Measurements from ENCODE around the gene TTLL10.

GRCh38 chr1:1234180-1234808, 60.6 kb downstream of the TTLL10 start:
- TF ChIP-seq ZNF274 (IDR thresholded peaks at IDR 0.05; ENCODE audit: low read depth, low read length) (no peak), YY1 (IDR thresholded peaks at IDR 0.05; ENCODE audit: insufficient read depth, insufficient read length) (no peak)

All from NT2/D1 (cell line).